Stimulated activated CD8-positive, alpha-beta memory T cell treated with anti-CD3 and anti-CD28 coated beads, Interleukin-7, amount 100 ng/mL, for 1 hour (primary cell): ENCODE data around the gene FOXO6.

Source experiments
- DNase-seq, 2 donors: peaks; one replicate each; pipeline ENCODE4 v3.0.0-alpha.2; 2020; ENCODE audit warnings: low read depth in 2 of 2

Gene FOXO6

GRCh38 chr1:41401899-41402298, 40.7 kb downstream of the FOXO6 start:
- no peak for DNase-seq

DNA sequence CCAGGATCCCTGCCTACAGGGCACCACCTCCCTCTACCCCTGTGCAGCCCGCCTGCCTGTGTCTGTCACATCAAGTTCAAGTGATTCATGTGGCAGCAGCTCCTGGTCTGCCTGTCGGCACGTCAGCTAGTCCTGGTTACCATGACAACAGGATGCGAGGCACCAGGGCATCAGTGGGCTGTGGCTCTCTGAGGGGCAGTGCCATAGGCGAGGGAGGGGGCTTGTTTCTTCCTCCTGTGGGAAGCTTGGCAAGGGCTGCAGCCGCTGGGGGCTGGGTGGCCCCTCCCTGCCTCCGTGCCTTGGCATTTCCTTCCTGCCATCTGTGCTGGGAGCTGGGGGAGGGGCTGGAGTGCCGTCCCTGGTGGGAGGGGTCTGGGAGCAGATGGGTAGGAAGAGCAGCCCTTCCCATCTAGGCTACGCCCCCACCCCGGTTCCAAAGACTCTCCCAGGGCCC, 43.1 kb downstream of the FOXO6 start:
- DNase-seq = no peak

DNA sequence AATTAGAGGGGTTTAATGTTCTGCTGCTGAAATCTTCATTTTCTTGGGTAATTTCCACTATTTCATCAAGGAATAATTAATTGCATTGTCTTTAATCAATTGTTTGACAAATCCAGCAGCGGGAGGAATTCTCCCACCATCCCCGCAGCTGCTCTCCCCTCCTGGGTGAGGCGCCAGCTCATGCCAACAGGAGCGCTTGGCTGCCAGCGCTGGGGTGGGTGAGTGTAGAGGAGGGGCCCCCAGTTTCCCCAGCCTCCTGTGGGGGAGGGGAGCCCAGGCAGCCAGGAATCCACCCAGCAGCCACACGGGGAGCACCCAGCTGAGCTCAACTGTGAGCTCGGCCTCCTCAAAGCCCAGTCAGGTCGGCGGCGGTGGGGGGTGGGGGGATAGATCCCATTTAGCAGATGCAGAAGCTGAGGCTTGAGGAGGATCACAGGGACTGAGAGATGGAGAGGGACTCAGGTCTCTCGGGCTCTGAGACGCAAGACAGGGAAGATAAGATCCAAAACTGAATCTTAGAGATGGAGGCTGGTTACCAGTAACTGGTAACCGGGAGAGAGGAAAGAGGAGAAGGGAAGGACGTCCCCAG, 46.5 kb downstream of the FOXO6 start:
- DNase-seq = no peak

DNA sequence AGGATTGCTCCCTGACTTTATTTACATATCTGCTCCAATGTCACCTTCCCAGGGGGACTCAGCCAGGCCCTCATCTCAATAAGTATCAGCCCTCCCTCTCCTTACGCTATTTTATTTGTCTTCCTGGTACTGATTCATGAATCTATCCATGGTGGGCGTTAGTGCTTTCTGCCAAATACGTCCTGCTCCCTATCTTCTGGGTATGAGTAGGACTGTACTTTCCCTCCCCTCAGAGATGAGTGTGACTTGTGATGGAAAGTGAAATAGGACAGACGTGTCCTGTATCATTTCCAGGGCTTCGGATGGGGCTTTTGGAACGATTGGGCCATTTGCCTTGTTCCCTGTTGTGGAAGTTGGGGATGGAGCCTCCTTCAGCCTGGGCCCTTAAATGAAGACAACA, 47.5 kb downstream of the FOXO6 start:
- no peak for DNase-seq

DNA sequence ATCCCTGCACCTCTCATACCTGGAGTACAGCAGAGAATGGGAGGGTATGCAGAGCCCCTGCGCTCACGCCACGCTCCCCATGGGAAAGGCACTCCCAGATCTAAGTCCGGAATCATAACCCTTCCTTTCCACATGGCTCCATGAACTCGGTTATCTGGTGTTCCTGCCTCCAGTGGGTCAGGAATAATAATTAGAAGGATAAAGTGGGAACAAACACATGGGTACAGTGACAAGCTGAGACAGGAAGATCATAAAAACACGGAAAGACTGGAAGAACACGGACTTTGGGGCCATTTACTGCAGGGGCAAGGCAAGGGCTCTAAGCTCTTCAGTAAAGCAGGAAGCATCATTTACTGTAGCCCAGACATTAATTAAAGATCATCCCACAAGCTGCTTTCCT, 48.6 kb downstream of the FOXO6 start:
- no peak for DNase-seq

GRCh38 chr1:41410462-41410861, 49.2 kb downstream of the FOXO6 start:
- DNase-seq = no peak

GRCh38 chr1:41411229-41411628, 50.0 kb downstream of the FOXO6 start:
- no peak for DNase-seq

- DNase-seq = no peak
Observed at GRCh38 chr1:41412748-41413147, 51.5 kb downstream of the FOXO6 start.

DNA sequence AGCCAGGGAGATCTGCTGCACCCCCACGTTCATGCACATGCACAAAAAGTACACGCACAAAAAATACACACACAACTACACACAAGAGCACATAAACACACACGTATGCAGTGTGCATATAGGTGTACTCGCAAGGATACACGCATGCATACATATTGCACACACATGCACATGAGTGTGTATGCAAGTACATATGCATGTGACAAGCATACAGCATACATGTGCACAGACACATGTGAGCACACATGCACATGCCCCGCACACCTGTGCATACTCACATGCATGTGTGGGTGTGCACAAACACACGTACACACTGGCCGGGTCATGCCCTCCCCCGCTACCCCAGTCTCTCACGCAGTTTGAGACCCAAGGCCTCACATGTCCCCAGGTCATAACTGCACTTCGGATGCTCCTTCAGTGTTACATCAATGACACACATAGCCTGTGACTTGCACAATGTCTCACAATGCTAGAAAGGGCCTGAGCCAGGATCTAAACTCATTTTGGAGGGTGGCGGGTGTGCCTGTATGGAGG, 52.6 kb downstream of the FOXO6 start:
- no peak for DNase-seq

- DNase-seq = no peak
Observed at GRCh38 chr1:41414296-41414695, 53.1 kb downstream of the FOXO6 start.

- no peak for DNase-seq
Observed at GRCh38 chr1:41414716-41415306, 53.6 kb downstream of the FOXO6 start.

- no peak for DNase-seq
Observed at GRCh38 chr1:41416081-41416480, 54.8 kb downstream of the FOXO6 start.

- DNase-seq = peak; percentile 35 to 40
Observed at GRCh38 chr1:41416552-41417334, 55.5 kb downstream of the FOXO6 start.

DNA sequence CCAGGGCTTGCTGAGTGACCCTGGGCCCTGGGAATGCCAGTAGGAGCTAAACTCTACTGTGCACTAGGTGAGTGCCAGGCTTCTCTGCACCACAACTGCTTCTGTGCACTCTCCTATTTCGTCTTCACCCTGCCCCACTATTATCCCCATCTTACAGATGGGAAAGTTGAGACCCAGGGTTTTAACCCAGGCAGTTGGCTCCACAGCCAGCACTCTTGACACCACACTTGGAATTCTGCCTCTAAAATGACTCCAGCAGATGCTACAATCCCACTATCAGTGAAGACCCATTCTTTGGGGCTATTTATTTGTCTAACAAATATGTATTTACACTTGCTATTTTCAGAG, 56.1 kb downstream of the FOXO6 start:
- no peak for DNase-seq

DNA sequence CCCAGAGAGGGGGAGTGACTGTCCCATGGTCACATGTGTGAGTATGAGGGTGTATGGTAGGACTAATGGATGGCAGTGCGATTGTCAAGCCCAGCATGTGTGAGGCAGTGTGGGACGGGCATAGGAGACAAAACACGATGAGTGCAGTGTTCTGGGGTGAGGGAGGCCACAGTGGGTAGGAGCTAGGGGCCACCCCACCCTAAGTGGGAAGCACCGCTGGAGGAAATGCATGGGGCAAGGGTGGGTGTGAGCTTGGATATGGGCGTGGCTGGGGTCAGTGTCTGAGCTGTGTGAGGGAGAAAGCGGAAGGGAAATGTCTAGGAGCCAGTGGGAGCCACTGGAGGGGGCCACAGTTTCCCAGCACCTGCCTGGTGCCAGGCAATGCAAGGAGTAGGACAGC, 56.5 kb downstream of the FOXO6 start:
- no peak for DNase-seq

DNA sequence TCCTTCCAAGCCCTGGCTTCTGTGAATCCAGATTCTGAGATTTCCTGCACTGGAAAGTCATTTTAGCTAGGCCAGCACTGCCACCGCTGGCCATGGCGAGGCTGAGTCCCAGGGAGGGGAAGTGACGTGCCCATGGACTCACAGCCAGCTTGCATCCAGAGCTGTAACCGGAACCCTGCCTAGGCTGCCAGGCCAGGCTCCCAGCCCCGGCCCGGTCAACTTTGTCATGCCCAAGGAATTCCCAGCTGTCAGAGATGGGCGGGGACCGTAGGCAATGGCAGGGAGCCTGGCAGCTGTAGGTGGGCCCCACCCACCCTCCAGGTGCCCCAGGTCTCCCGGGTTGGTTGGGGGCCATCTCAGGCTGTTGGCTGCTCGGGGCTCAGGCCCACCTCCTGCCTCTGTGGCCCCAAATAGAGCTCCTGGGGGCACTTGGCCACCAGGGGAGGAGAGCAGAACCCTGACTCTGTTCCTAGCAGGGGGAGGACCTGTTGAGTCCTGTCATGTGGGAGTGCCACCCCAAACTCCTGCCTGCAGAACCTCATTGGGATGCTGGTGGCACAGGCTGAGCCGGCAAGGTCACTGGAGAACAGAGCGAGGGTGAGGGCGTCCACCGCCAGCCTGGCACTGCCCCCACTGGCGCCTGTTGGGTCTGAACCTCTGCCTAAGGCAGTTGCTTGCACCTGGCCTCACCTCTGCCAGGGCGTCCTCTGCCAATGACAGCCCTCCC, 57.8 kb downstream of the FOXO6 start:
- DNase-seq = no peak

- no peak for DNase-seq
Observed at GRCh38 chr1:41419584-41420295, 58.5 kb downstream of the FOXO6 start.

- no peak for DNase-seq
Observed at GRCh38 chr1:41420351-41420750, 59.1 kb downstream of the FOXO6 start.

DNA sequence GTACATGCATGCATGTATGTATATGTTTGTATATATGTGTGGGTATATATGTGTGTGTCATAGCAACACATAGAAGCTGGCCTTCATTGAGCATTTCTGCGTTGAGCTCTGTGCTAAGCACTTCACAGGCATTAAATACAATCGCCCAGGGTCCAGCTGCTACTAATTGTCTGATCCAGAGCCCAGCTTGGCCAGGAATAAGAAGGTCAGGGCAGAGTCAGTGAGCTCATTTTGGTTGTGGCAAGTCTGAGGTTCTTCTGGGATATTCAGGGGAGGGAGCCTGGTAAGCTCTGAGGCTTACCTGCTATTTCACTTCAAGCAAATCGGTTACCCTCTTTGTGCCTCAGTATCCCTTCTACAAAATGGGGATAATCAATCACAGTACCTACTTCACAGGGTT, 59.6 kb downstream of the FOXO6 start:
- DNase-seq = no peak

DNA sequence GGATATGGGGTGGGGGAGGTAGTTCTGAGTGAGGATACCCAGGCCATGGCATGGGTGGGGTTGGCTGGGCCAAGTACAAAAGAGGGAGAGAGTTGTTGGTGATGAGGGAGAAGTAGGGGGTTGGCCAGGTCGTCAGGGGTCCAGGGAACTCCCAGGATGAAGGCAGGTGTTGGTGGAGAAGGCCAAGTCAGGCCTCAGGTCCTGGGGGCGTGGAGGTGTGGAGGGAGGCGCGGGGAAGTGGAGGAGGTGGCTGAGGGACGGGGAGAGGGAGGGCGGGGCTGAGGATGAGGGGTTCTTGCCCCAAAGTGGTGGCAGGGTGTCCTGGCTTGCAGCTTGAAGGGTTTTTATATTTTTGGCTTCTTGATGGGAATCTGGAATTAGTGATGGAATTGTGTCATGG, 61.1 kb downstream of the FOXO6 start:
- no peak for DNase-seq

- no peak for DNase-seq
Observed at GRCh38 chr1:41423511-41424191, 62.4 kb downstream of the FOXO6 start.
